PC-3 (cell line): ENCODE measurements around the gene ISG20L2. TPM values are rescaled to one million over a fixed set of nuclear protein-coding genes. Genes with fewer than 3 reads are reported as not detected.
A peak's percentile ranks its signal among the peaks of the same experiment; 100 is the strongest.

Source experiments
- ATAC-seq: fragments of 200-7000 bp; cut with Tn5 transposase; 2 replicates; pipeline ENCODE4 v1.9.1; 2020; ENCODE audit warnings: mild to moderate bottlenecking, moderate library complexity
- BruUV-seq: library from RNA; stranded (reverse); fragments of 400-500 nt; replicated peaks from 2 replicates; lab custom pipeline; 2021; lab: Mats Ljungman, UMichigan
- CTCF ChIA-PET: fragments of 300-600 bp; sonication (Branson Sonifier 250); formaldehyde crosslinking; loops from one replicate; lab custom pipeline; 2022; ENCODE audit warnings: antibody characterized with exemption; lab: Charles Lee
- POLR2A ChIA-PET: fragments of 300-600 bp; sonication (Branson Sonifier 250); formaldehyde crosslinking; loops from one replicate; lab custom pipeline; 2022; ENCODE audit warnings: antibody characterized with exemption; ENCODE audit not compliant: unreplicated experiment; lab: Charles Lee
- DNase-seq: peaks from one replicate; pipeline ENCODE4 v3.0.0-alpha.2; 2015
- H2AFZ ChIP-seq: fragments of 300-600 bp; sonication (generic); 2 replicates; pipeline ENCODE4 v1.6.0; 2016; ENCODE audit warnings: antibody characterized with exemption, low read length
- H3F3A ChIP-seq: fragments of 300-600 bp; sonication (generic); one replicate; pipeline ENCODE4 v1.6.0; 2017; ENCODE audit warnings: antibody characterized with exemption, low read length, control low read depth, mild to moderate bottlenecking; ENCODE audit not compliant: unreplicated experiment
- H3K27ac ChIP-seq: fragments of 300-600 bp; sonication (generic); 2 replicates; pipeline ENCODE4 v1.5.1; 2016; ENCODE audit warnings: mild to moderate bottlenecking, low read length
- H3K27me3 ChIP-seq: fragments of 300-600 bp; sonication (generic); 2 replicates; pipeline ENCODE4 v1.6.1; 2016; ENCODE audit warnings: low read length, mixed read lengths
- H3K36me3 ChIP-seq: fragments of 300-600 bp; sonication (generic); 2 replicates; pipeline ENCODE4 v1.6.1; 2016; ENCODE audit warnings: low read depth, mixed run types, low read length, mixed read lengths
- H3K4me1 ChIP-seq: fragments of 300-600 bp; sonication (generic); 2 replicates; pipeline ENCODE4 v1.5.1; 2016; ENCODE audit warnings: low read length; ENCODE audit not compliant: insufficient read depth
- H3K4me2 ChIP-seq: fragments of 300-600 bp; sonication (generic); 2 replicates; pipeline ENCODE4 v1.6.0; 2016; ENCODE audit warnings: low read length
- H3K4me3 ChIP-seq: fragments of 300-600 bp; sonication (generic); 2 replicates; pipeline ENCODE4 v1.5.1; 2016; ENCODE audit warnings: mild to moderate bottlenecking, low read length, mixed read lengths
- H3K79me2 ChIP-seq: fragments of 300-600 bp; sonication (generic); 2 replicates; pipeline ENCODE4 v1.6.1; 2017; ENCODE audit warnings: low read length, mixed read lengths
- H3K9ac ChIP-seq: fragments of 300-600 bp; sonication (generic); 2 replicates; pipeline ENCODE4 v1.6.0; 2016; ENCODE audit warnings: mild to moderate bottlenecking, low read length
- H3K9me2 ChIP-seq: fragments of 300-600 bp; sonication (generic); replicated peaks from 2 replicates; pipeline ENCODE4 v1.6.1; 2016; ENCODE audit warnings: mixed run types, low read length, mixed read lengths
- H3K9me3 ChIP-seq: fragments of 300-600 bp; sonication (generic); 2 replicates; pipeline ENCODE4 v1.6.1; 2016; ENCODE audit warnings: low read length, mixed read lengths
- H4K20me1 ChIP-seq: fragments of 300-600 bp; sonication (generic); 2 replicates; pipeline ENCODE4 v1.6.1; 2016; ENCODE audit warnings: low read length, mixed read lengths
- CTCF ChIP-seq: fragments of 300-600 bp; sonication (generic); conservative IDR thresholded peaks from 2 replicates; pipeline ENCODE4 v1.5.1; 2017; ENCODE audit warnings: antibody characterized with exemption, low read depth, mild to moderate bottlenecking, low read length
- EZH2 ChIP-seq: fragments of 300-600 bp; sonication (generic); IDR thresholded peaks from one replicate; pipeline ENCODE4 v1.6.1; 2017; ENCODE audit warnings: antibody characterized with exemption, mild to moderate bottlenecking, low read length; ENCODE audit not compliant: unreplicated experiment
- EZH2phosphoT487 ChIP-seq: fragments of 300-600 bp; sonication (generic); IDR thresholded peaks from 2 replicates; pipeline ENCODE4 v1.6.1; 2018; ENCODE audit warnings: mild to moderate bottlenecking, antibody characterized with exemption, low read length, borderline replicate concordance
- intact Hi-C: fragments of 100-400 bp; cut with micrococcal nuclease; formaldehyde crosslinking; loops from 2 replicates; pipeline ENCODE4 v1.9.0; 2023
- total RNA-seq: library from RNA; depleted of rRNA; stranded (reverse); fragments of >200 nt; gene quantifications from 2 replicates; pipeline ENCODE4 v1.2.3, GENCODE V29; 2014

ISG20L2 gene
- total RNA-seq, 1 experiment from 2014 or later = 39.2 TPM

- peak overlapping the region; percentile 99 for H3K27ac ChIP-seq
- ChIA-PET CTCF (interaction anchor here (0.6 to 1.6 kb wide), 3 partner anchors 24 to 39 kb away, joined by 3 to 7 read pairs (median 5); no protein-coding TSS in a partner anchor), POLR2A (interaction anchor here (0.5 to 1.2 kb wide), 4 partner anchors 10 to 550 kb away, joined by 4 to 7 read pairs (median 5); partner anchors contain the start of gene PRCC)
- peak overlapping the region; percentile 96 for H3K4me2 ChIP-seq
- peaks cover 9% of the 10 kb centered on the region; the same call in 1 of the 2 replicates for H3K36me3 ChIP-seq
- DNase-seq (no peak), ATAC-seq (no peak; the same call in 1 of the 2 replicates)
- no peaks in the 10 kb centered on the region for H3K27me3 ChIP-seq
- H3F3A ChIP-seq = peaks cover 6% of the 10 kb centered on the region
- 0 out of 2 replicates have a peak, but pooled peaks cover 5% of the 10 kb centered on the region for H4K20me1 ChIP-seq
- no peaks in the 10 kb centered on the region for H3K9me3 ChIP-seq
- TSS peak; percentile 30 for BruUV-seq
- intact Hi-C loops = loop anchor here (1.0 kb wide), 1 partner anchor 23 kb away; the partner anchor contains the start of genes ISG20L2 and METTL25B
- H3K79me2 ChIP-seq = peaks cover 70% of the 10 kb centered on the region
- peak overlapping the region; percentile 43 for H2AFZ ChIP-seq
- H3K9ac ChIP-seq = peak overlapping the region; percentile 99
- no peaks in the 10 kb centered on the region for H3K9me2 ChIP-seq
- no peak for TF ChIP-seq EZH2
- no peak for TF ChIP-seq EZH2phosphoT487
- TF ChIP-seq CTCF = no peak
- peaks cover 51% of the 10 kb centered on the region for H3K4me1 ChIP-seq
- H3K4me3 ChIP-seq = peak overlapping the region; percentile 86
Measured at GRCh38 chr1:156750711-156751450, 22.3 kb upstream of the ISG20L2 start.

DNA sequence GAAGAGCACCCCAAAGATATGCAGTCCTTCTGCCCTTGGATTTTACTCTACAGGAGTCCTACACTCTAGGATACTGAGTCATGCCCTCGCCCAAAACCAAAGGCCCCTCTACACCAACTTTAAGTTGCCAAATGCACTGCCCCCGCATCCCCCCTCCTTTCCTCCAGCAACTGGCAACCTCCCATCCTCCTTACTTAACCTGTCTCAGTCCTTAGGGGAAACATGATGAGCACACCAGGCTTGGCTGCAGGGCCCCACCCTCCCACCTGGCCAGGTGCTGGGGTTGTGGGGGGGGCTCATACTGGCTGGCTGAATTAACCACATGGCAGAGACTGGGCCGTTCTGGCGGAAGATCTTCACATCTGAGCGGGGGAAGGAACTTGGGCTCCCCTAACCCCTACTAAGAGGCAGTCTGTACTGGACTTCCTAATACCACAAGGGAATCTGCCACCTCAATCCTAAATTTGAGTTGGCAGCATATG is 21.7 kb upstream of the ISG20L2 start:
- peak overlapping the region; percentile 96 for H3K4me2 ChIP-seq
- peaks cover 11% of the 10 kb centered on the region for H3F3A ChIP-seq
- peak overlapping the region; percentile 86 for H3K4me3 ChIP-seq
- H3K4me1 ChIP-seq = peaks cover 56% of the 10 kb centered on the region
- TF ChIP-seq EZH2phosphoT487 (no peak), CTCF (no peak), EZH2 (no peak)
- no peaks in the 10 kb centered on the region for H3K9me3 ChIP-seq
- ChIA-PET CTCF (interaction anchor here (0.6 to 1.6 kb wide), 2 partner anchors 24 to 293 kb away, joined by 3 to 7 read pairs; no protein-coding TSS in a partner anchor), POLR2A (no interaction called here)
- H3K27ac ChIP-seq = peak overlapping the region; percentile 99
- no TSS peak for BruUV-seq
- peaks cover 16% of the 10 kb centered on the region; the same call in 1 of the 2 replicates for H3K36me3 ChIP-seq
- intact Hi-C loops = no loop called here
- peak overlapping the region; percentile 43 for H2AFZ ChIP-seq
- ATAC-seq (peak; percentile 1; the same call in 1 of the 2 replicates), DNase-seq (peak; percentile 84)
- H3K27me3 ChIP-seq = no peaks in the 10 kb centered on the region
- H4K20me1 ChIP-seq = 0 out of 2 replicates have a peak, but pooled peaks cover 5% of the 10 kb centered on the region
- H3K79me2 ChIP-seq = peaks cover 76% of the 10 kb centered on the region
- H3K9me2 ChIP-seq = no peaks in the 10 kb centered on the region
- peak overlapping the region; percentile 99 for H3K9ac ChIP-seq
